Mucosa of descending colon (tissue), 3 donors: ENCODE results near the gene VASN. TPM values are rescaled to one million over a fixed set of nuclear protein-coding genes. Genes with fewer than 3 reads are reported as not detected.

Experiments used
- ATAC-seq: fragments of 200-7000 bp; cut with Tn5 transposase; one replicate; pipeline ENCODE4 v1.9.1; 2020; ENCODE audit warnings: mild to moderate bottlenecking, moderate library complexity
- DNase-seq, 3 donors: peaks; one replicate each; pipeline ENCODE4 v3.0.0-alpha.2; 2020
- H3K36me3 ChIP-seq: fragments of 200-600 bp; one replicate; pipeline ENCODE4 v1.8.0; 2021; ENCODE audit warnings: low read depth, mild to moderate bottlenecking
- H3K4me1 ChIP-seq: fragments of 200-600 bp; one replicate; pipeline ENCODE4 v1.8.0; 2021; ENCODE audit warnings: low read depth, mild to moderate bottlenecking
- H3K4me3 ChIP-seq: fragments of 200-600 bp; one replicate; pipeline ENCODE4 v1.8.0; 2021; ENCODE audit warnings: mild to moderate bottlenecking
- H3K9me3 ChIP-seq: fragments of 200-600 bp; one replicate; pipeline ENCODE4 v1.8.0; 2021; ENCODE audit warnings: mild to moderate bottlenecking
- CTCF ChIP-seq: fragments of 200-600 bp; IDR thresholded peaks from one replicate; pipeline ENCODE4 v1.8.0; 2022; ENCODE audit warnings: antibody characterized with exemption, mild to moderate bottlenecking
- intact Hi-C, 2 donors: fragments of 100-400 bp; cut with DNase I in 1 of 2; cut with micrococcal nuclease in 1 of 2; formaldehyde crosslinking; loops; one replicate each; pipeline versions ENCODE4 v1.11.0 to v1.11.1; 2022; cut with DNase I, micrococcal nuclease
- total RNA-seq, 3 donors: library from RNA; stranded (reverse); fragmentation: NEBNext Ultra II Directional in 2 of 3; extraction: Animal tissue kit (Norgen Biotek cat#: 25700) in 2 of 3; gene quantifications; one replicate each; pipeline versions ENCODE4 v1.2.1 to v1.2.4, GENCODE V29; 2021 to 2023
- donor health status: DM: no; HTN: no; CAD: no; lungs with moderate emphysema.
- donor health status: DM: no; HTN: no; CAD: no.
- donor health status: DM: no; HTN: yes; CAD: no.

The VASN gene
- total RNA-seq, 3 donors from 2014 or later: 0.93 to 8.4 (median 5.1) TPM

GRCh38 chr16:4386451-4386805, 14.8 kb downstream of the VASN start:
- DNase-seq: peak in 1 of 3 donors; percentile 55
- no peak overlapping the region for H3K4me3 ChIP-seq
- H3K4me1 ChIP-seq: no peaks in the 10 kb centered on the region
- H3K9me3 ChIP-seq: no peaks in the 10 kb centered on the region
- ATAC-seq: peak; percentile 16
- intact Hi-C loops: no loop called here
- no peak for TF ChIP-seq CTCF
- no peaks in the 10 kb centered on the region for H3K36me3 ChIP-seq

GRCh38 chr16:4386951-4387565, 15.4 kb downstream of the VASN start:
- Histone ChIP-seq H3K9me3 (no peaks in the 10 kb centered on the region), H3K4me3 (no peak overlapping the region), H3K36me3 (no peaks in the 10 kb centered on the region), H3K4me1 (no peaks in the 10 kb centered on the region)
- intact Hi-C loops: no loop called here
- DNase-seq (no peak), ATAC-seq (no peak)
- no peak for TF ChIP-seq CTCF

- ATAC-seq (no peak), DNase-seq (no peak)
- H3K9me3 ChIP-seq: no peaks in the 10 kb centered on the region
- no peaks in the 10 kb centered on the region for H3K36me3 ChIP-seq
- no peaks in the 10 kb centered on the region for H3K4me1 ChIP-seq
- H3K4me3 ChIP-seq: no peak overlapping the region
- intact Hi-C loops: no loop called here
- TF ChIP-seq CTCF: no peak
Measured at GRCh38 chr16:4387781-4388180, 16.1 kb downstream of the VASN start.

GRCh38 chr16:4388271-4389021, 16.8 kb downstream of the VASN start:
- Histone ChIP-seq H3K9me3 (no peaks in the 10 kb centered on the region), H3K36me3 (no peaks in the 10 kb centered on the region), H3K4me3 (no peak overlapping the region), H3K4me1 (no peaks in the 10 kb centered on the region)
- ATAC-seq: no peak
- intact Hi-C loops: no loop called here
- no peak for DNase-seq
- TF ChIP-seq CTCF: no peak

GRCh38 chr16:4389051-4389955, 17.7 kb downstream of the VASN start:
- no peak overlapping the region for H3K4me3 ChIP-seq
- no peaks in the 10 kb centered on the region for H3K9me3 ChIP-seq
- H3K4me1 ChIP-seq: no peaks in the 10 kb centered on the region
- DNase-seq: no peak
- no peak for ATAC-seq
- H3K36me3 ChIP-seq: no peaks in the 10 kb centered on the region
- intact Hi-C loops: no loop called here
- TF ChIP-seq CTCF: no peak
